GM18951 (cell line): ENCODE data around the gene ETS2.

Experiments used
- POLR2A ChIP-seq: IDR thresholded peaks from 4 replicates; pipeline ENCODE4 v1.6.1; 2011; ENCODE audit warnings: mild to moderate bottlenecking; ENCODE audit not compliant: insufficient read length, insufficient read depth; ENCODE audit errors: extremely low read depth
- in situ Hi-C: fragments of 300-500 bp; cut with MboI; formaldehyde crosslinking; loops from one replicate; pipeline ENCODE4 v1.12.0; 2022; ENCODE audit warnings: low sequenced_read_pairs, mixed read lengths, inconsistent platforms; ENCODE audit not compliant: unreplicated experiment

The ETS2 gene

DNA sequence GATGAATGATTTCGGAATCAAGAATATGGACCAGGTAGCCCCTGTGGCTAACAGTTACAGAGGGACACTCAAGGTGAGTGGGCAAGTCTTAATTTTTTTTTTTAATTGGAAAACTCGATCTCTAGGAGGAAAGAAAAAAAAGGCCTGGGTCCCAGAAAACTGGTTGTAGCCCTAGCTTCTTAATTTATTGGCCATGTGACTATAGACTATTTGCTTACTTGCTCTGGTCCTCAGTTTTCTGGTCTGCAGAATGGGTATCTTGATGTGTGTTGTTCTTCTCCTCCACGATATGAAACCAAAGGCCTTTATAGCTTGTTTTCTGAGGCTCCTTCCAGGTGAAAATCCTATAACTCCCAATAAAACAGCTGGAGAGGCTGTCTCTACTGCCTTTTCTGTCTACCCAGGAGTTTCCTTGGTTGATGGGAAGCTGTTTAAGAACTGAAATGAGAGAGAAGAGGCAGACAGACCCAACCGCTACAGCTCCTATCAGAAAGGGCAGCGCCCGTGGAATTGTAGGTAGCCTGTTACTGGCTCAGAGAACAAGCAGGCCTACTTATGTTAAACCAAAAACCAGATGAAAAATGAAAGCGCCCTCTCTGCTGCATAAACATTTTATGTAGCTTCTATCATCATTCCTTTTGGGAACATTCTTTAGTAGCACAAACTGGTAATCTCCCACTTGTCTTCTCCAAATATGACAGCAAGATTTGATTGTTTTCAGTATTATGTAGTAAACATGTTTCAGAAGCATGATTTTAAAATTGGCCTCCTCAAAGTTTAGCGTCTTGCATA, 4.5 kb downstream of the ETS2 start:
- TF ChIP-seq POLR2A: no peak
- in situ Hi-C loops: no loop called here

GRCh38 chr21:38810826-38811164, 5.1 kb downstream of the ETS2 start:
- in situ Hi-C loops: no loop called here
- TF ChIP-seq POLR2A: no peak

GRCh38 chr21:38811257-38811656, 5.5 kb downstream of the ETS2 start:
- no peak for TF ChIP-seq POLR2A
- in situ Hi-C loops: no loop called here

DNA sequence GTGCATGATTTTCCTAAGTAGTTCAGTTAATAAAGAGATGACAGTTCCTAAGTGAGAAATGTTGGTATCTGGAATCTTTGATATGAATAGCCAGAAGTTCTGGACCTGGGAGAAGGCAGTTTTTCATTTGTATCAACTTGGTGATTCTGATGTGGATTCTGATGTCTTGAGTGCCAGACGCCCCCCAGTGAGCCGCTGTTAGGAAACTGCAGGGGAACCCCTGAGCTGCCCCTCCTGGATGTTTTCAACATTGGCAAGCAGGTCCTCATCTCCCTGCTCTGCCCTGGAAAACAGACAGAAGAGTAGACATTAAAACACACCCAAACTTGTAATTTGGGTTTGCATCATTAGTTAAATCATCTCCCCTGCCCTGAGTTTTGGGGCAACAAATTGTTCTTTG, 7.4 kb downstream of the ETS2 start:
- in situ Hi-C loops: no loop called here
- TF ChIP-seq POLR2A: no peak

DNA sequence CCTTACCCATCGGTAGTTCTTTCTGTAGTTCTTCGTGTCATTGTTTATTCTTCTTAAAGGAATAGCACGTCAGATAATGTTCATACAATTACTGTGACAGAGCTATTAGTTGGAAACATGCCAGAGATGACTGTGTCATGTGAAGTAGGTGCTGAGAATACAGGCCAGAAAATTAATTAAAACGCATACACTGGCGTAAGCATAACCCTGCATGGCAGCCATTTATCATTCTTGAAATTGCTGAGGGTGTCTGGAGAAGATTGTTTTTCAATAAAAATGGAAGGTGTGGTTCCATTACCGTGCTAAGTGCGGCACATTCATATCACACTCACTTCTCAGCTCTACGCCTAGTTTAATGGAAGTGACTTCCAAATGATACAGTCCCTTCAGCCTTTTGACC, 7.8 kb downstream of the ETS2 start:
- in situ Hi-C loops: no loop called here
- TF ChIP-seq POLR2A: no peak

DNA sequence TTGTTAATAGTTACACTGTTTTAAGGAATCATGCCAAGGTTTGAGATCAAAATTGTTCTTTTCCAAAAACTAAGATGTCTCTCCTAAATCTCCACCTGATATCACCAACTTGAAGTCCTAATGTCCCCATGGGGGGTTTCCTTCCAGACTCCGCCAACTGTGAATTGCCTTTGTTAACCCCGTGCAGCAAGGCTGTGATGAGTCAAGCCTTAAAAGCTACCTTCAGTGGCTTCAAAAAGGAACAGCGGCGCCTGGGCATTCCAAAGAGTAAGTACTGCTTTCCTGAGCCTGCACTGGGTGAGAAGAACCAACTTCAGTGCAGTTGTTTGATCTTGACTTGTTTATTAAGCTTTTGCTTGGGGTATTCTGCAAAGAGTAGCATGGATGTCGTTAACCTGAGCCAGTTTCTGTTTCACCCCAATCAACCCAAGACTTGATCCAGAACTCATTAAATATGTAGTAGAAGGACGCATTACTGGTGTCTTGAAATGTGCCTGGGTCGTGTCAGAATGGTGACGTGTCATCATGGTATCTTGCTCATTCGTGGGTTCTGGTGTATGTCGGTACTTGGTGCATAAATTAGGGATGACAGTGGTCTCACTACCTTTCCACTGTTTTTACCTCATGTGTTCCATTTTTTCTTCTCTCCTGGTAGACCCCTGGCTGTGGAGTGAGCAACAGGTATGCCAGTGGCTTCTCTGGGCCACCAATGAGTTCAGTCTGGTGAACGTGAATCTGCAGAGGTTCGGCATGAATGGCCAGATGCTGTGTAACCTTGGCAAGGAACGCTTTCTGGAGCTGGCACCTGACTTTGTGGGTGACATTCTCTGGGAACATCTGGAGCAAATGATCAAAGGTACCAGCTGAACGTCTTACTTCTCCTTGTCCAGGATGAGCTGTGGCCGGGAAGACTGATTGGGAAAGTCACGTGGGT, 8.7 kb downstream of the ETS2 start:
- TF ChIP-seq POLR2A: no peak
- in situ Hi-C loops: no loop called here

DNA sequence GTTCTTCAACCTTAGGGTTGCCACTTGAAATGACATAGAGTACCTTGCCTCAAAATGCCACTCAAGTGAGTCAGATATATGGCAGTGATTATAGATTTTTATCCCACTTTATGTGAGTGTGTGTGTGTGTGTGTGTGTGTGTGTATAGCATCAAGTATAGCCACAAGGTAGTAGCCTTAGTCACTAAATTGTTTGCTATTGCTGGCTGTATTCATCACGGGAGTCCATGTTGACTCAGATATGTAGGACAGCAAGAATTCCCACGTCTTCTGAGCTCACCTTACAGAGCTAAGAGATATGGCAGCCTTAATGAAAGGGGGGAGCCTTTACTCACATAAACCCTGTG, 9.3 kb downstream of the ETS2 start:
- TF ChIP-seq POLR2A: no peak
- in situ Hi-C loops: no loop called here

DNA sequence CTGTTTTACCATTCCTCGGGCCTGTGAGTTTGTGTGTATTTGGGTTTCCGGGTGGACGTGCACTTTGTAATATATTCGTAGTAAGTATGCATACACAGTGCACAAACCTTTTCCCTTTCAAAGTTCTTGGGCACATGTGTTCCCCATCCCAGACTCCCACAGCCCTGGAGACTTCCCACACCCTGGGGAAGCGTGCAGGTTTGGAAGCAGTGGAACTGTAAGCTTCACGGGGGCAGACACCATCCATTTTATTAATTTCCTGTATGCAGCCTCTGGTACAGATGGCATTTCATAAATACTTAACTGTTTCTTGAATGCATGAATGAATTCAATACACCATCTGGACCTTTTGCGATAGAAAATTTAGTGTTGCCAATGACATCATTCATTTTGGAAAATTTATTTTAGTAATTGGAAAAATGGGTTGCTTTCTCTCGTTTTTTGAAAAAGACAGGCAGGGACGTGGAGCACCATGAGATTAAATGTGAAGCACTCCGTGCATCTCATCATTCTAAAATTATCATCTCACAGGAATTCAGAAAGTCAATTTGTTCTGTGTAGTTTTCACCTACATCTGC, 10.8 kb downstream of the ETS2 start:
- in situ Hi-C loops: no loop called here
- no peak for TF ChIP-seq POLR2A

DNA sequence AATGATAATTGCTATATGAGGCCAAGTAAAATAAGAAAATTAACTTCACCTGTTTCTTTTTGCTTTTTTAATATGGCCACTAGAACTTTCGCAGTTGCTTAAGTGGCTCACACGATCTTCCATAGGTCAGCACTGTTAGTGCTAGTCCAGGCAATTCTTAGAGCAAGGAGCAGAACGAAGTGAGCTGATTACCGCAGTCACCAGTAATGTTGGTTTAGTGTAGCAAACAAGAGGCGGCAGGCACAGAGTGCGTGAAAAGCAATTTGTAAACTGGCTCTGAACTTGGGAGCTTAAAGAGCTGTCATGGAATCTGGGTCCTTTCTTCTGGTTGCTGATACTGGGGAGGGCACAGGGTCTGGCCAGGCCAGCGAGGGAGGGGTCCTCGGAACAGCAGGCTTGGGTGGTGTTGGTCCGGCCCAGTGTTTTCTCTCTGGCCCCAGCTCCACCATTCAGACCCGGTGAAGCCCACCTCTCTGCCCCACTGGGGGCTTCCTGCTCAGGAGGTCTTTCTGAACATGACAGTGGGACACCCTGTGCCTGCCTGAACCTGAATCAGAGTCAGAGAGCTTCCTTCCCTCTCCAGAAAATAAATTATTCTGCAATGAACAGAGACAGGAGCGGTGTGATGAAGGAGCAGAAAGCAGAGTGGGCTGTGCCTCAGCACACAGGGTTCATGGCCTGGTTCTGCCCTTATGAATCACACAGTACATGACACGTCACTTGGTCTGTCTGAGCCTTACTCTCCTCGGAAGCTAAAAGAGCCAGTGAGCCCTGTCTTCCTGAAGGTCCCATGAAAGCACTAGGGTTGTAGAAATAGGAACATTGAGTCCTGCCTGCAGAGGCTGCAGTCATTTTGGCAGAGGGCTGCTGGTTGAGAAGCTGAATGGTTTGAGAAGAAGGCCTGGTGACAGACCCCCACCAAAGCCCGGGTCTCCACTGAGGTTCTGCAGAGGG, 11.9 kb downstream of the ETS2 start:
- no peak for TF ChIP-seq POLR2A
- in situ Hi-C loops: no loop called here

DNA sequence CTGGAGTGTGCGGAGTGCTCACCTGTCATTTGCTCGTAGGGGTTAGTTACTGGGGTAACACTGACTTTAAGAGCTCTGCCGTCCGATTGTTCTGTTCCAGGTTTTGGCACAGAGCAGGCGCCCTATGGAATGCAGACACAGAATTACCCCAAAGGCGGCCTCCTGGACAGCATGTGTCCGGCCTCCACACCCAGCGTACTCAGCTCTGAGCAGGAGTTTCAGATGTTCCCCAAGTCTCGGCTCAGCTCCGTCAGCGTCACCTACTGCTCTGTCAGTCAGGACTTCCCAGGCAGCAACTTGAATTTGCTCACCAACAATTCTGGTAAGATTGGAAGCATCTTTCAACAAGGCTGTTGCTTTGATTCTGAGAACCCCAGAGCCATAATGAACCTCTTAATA, 12.6 kb downstream of the ETS2 start:
- TF ChIP-seq POLR2A: no peak

DNA sequence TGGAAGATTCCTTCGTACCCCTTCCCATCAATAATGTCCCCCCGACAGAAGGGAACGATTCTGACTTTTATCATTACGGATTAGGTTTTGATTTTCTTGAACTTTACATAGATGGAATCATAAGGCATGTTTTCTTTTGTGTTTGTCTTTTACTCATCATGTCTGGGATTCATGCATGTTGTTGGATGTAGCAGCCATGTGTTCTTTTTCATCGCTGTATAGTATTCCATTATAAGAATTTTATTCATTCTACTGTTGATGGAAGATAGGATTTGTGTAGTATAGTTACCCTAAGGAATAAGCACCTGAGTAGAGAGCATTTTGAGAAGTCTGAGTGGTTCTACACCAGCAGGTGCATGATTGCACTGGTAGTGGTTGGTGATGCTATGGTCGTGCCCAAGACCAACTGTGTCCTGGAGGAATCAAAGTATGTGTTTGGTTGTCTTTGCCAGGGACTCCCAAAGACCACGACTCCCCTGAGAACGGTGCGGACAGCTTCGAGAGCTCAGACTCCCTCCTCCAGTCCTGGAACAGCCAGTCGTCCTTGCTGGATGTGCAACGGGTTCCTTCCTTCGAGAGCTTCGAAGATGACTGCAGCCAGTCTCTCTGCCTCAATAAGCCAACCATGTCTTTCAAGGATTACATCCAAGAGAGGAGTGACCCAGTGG, 13.5 kb downstream of the ETS2 start:
- in situ Hi-C loops: no loop called here
- no peak for TF ChIP-seq POLR2A

More for the DNA sequence above, 12.6 kb downstream of the ETS2 start:
- in situ Hi-C loops: no loop called here

- TF ChIP-seq POLR2A: no peak
- in situ Hi-C loops: no loop called here
These were observed 14.0 kb downstream of the ETS2 start for GRCh38 chr21:38819719-38820159.
